HCT116 (cell line): ENCODE measurements around the gene PLXNC1.

Experiments used
- EZH2 ChIP-seq: fragments of 200-600 bp; sonication (generic); IDR thresholded peaks from 2 replicates; pipeline ENCODE4 v1.6.1; 2017; ENCODE audit warnings: antibody characterized with exemption, mixed run types
- EZH2phosphoT487 ChIP-seq: fragments of 200-600 bp; IDR thresholded peaks from 2 replicates; pipeline ENCODE4 v1.6.1; 2018; ENCODE audit warnings: antibody characterized with exemption, borderline replicate concordance
- POLR2A ChIP-seq: IDR thresholded peaks from 2 replicates; pipeline ENCODE4 v1.7.0; 2011; ENCODE audit warnings: borderline replicate concordance; ENCODE audit not compliant: insufficient read depth, insufficient read length; ENCODE audit errors: extremely low read depth
- POLR2AphosphoS5 ChIP-seq: IDR thresholded peaks from 2 replicates; pipeline ENCODE4 v1.6.1; 2011; ENCODE audit warnings: mild to moderate bottlenecking, low read depth, low read length, moderate library complexity
- SRF ChIP-seq: IDR thresholded peaks from 2 replicates; pipeline ENCODE4 v1.6.1; 2012; ENCODE audit warnings: low read depth
- TCF7L2 ChIP-seq: IDR thresholded peaks from 2 replicates; pipeline ENCODE4 v1.7.0; 2011; ENCODE audit warnings: borderline replicate concordance, inconsistent platforms; ENCODE audit not compliant: insufficient read depth, insufficient read length; ENCODE audit errors: extremely low read depth
- TF ChIP-seq, protein P1 (sequence below), 3 experiments: fragments of 200-600 bp in 1 of 3; sonication (generic) in 1 of 3; IDR thresholded peaks in 2 of 3; conservative IDR thresholded peaks in 1 of 3; 2 replicates each; pipeline ENCODE4 v1.5.1; 2012 to 2017; ENCODE audit warnings: low read depth in 2 of 3, low read length in 2 of 3, antibody characterized with exemption in 1 of 3, borderline replicate concordance in 1 of 3, control low read depth in 1 of 3, mild to moderate bottlenecking in 1 of 3, mixed read lengths in 1 of 3, mixed run types in 1 of 3, moderate library complexity in 1 of 3; ENCODE audit not compliant: insufficient read depth in 1 of 3
- TF ChIP-seq, protein P2 (sequence below): IDR thresholded peaks from 2 replicates; pipeline ENCODE4 v1.6.1; 2012
- TF ChIP-seq, protein P3 (sequence below): IDR thresholded peaks from 2 replicates; pipeline ENCODE4 v1.6.1; 2012; ENCODE audit warnings: low read depth
- TF ChIP-seq, protein P4 (sequence below): IDR thresholded peaks from 2 replicates; pipeline ENCODE4 v1.6.1; 2012

DNA sequence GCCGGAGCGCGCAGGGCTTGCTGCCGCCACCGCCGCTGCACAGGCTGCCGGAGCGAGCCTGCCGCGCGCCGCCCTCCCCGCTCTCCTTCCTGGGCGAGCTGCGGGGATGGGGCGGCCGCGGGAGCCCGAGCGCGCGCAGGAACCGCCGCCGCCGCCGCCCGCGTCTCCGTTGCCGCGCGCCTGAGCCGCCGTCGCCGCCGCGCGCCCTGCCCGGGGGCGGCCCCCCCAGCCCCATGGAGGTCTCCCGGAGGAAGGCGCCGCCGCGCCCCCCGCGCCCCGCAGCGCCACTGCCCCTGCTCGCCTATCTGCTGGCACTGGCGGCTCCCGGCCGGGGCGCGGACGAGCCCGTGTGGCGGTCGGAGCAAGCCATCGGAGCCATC lies 352 bp downstream of the PLXNC1 start:
- TF ChIP-seq POLR2AphosphoS5 = no peak
- TF ChIP-seq, protein P1, sequence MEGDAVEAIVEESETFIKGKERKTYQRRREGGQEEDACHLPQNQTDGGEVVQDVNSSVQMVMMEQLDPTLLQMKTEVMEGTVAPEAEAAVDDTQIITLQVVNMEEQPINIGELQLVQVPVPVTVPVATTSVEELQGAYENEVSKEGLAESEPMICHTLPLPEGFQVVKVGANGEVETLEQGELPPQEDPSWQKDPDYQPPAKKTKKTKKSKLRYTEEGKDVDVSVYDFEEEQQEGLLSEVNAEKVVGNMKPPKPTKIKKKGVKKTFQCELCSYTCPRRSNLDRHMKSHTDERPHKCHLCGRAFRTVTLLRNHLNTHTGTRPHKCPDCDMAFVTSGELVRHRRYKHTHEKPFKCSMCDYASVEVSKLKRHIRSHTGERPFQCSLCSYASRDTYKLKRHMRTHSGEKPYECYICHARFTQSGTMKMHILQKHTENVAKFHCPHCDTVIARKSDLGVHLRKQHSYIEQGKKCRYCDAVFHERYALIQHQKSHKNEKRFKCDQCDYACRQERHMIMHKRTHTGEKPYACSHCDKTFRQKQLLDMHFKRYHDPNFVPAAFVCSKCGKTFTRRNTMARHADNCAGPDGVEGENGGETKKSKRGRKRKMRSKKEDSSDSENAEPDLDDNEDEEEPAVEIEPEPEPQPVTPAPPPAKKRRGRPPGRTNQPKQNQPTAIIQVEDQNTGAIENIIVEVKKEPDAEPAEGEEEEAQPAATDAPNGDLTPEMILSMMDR (IDR thresholded peaks at IDR 0.05 in 2 of 3, conservative IDR thresholded peaks at IDR 0.05 in 1 of 3; ENCODE audit: borderline replicate concordance in 1 of 3, insufficient read depth in 1 of 3, low read depth in 2 of 3, low read length in 2 of 3) = no peak
- TF ChIP-seq, protein P2, sequence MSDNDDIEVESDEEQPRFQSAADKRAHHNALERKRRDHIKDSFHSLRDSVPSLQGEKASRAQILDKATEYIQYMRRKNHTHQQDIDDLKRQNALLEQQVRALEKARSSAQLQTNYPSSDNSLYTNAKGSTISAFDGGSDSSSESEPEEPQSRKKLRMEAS = no peak
- TF ChIP-seq, protein P3, sequence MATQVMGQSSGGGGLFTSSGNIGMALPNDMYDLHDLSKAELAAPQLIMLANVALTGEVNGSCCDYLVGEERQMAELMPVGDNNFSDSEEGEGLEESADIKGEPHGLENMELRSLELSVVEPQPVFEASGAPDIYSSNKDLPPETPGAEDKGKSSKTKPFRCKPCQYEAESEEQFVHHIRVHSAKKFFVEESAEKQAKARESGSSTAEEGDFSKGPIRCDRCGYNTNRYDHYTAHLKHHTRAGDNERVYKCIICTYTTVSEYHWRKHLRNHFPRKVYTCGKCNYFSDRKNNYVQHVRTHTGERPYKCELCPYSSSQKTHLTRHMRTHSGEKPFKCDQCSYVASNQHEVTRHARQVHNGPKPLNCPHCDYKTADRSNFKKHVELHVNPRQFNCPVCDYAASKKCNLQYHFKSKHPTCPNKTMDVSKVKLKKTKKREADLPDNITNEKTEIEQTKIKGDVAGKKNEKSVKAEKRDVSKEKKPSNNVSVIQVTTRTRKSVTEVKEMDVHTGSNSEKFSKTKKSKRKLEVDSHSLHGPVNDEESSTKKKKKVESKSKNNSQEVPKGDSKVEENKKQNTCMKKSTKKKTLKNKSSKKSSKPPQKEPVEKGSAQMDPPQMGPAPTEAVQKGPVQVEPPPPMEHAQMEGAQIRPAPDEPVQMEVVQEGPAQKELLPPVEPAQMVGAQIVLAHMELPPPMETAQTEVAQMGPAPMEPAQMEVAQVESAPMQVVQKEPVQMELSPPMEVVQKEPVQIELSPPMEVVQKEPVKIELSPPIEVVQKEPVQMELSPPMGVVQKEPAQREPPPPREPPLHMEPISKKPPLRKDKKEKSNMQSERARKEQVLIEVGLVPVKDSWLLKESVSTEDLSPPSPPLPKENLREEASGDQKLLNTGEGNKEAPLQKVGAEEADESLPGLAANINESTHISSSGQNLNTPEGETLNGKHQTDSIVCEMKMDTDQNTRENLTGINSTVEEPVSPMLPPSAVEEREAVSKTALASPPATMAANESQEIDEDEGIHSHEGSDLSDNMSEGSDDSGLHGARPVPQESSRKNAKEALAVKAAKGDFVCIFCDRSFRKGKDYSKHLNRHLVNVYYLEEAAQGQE = no peak
- TF ChIP-seq EZH2phosphoT487 = no peak
- TF ChIP-seq EZH2 = no peak
- TF ChIP-seq POLR2A = no peak
- no peak for TF ChIP-seq SRF
- TF ChIP-seq, protein P4, sequence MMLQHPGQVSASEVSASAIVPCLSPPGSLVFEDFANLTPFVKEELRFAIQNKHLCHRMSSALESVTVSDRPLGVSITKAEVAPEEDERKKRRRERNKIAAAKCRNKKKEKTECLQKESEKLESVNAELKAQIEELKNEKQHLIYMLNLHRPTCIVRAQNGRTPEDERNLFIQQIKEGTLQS = no peak
- no peak for TF ChIP-seq TCF7L2
